GM21529 (cell line): ENCODE results near the gene ING4.
A peak's percentile ranks its signal among the peaks of the same experiment; 100 is the strongest.
"Not testable (repeated sequence)": the region's sequence is repeated elsewhere in the genome, so short reads cannot be mapped to it uniquely, and the experiment has no call there.

Experiments
- ATAC-seq: cut with Tn5 transposase; IDR thresholded peaks from one replicate; pipeline ENCODE4 v1.9.1; 2021; ENCODE audit not compliant: unreplicated experiment

ING4 gene

GRCh38 chr12:6662906-6663742, at the start of gene ING4:
Gene ING4, minus strand, starts transcription at chr12:6663119. Its CDS starts 18 bp downstream, at chr12:6663101.
- ATAC-seq, result peak; percentile 97

GRCh38 chr12:6708960-6709394, 46.1 kb upstream of the ING4 start:
- ATAC-seq, result no peak

GRCh38 chr12:6708351-6708750, 45.4 kb upstream of the ING4 start:
- ATAC-seq, result not testable (repeated sequence)

- ATAC-seq, result no peak
These were observed 40.7 kb upstream of the ING4 start for GRCh38 chr12:6703631-6704030.

GRCh38 chr12:6701078-6701768, 38.3 kb upstream of the ING4 start:
- ATAC-seq, result no peak

GRCh38 chr12:6700646-6701051, 37.7 kb upstream of the ING4 start, which contains the start of gene PIANP:
Gene PIANP, minus strand, starts transcription at chr12:6700815. Its CDS starts 2,754 bp downstream, at chr12:6698061.
- ATAC-seq, result no peak

- ATAC-seq, result no peak
These were observed 37.2 kb upstream of the ING4 start for GRCh38 chr12:6699989-6700645.

GRCh38 chr12:6699259-6699988, 36.5 kb upstream of the ING4 start:
- ATAC-seq, result no peak

GRCh38 chr12:6698352-6699046, 35.6 kb upstream of the ING4 start:
- ATAC-seq, result no peak

GRCh38 chr12:6697584-6698351, 34.8 kb upstream of the ING4 start:
- ATAC-seq, result no peak

- no peak for ATAC-seq
These were observed 34.0 kb upstream of the ING4 start for GRCh38 chr12:6696690-6697583.

GRCh38 chr12:6695313-6696045, 32.6 kb upstream of the ING4 start:
- ATAC-seq, result no peak

- ATAC-seq, result no peak
These were observed 31.8 kb upstream of the ING4 start for GRCh38 chr12:6694701-6695100.

GRCh38 chr12:6693832-6694355, 31.0 kb upstream of the ING4 start:
- no peak for ATAC-seq

GRCh38 chr12:6692888-6693287, 30.0 kb upstream of the ING4 start:
- no peak for ATAC-seq

GRCh38 chr12:6691473-6691872, 28.6 kb upstream of the ING4 start:
- ATAC-seq, result no peak

GRCh38 chr12:6688999-6689882, 26.3 kb upstream of the ING4 start, which contains the start of gene ZNF384:
Gene ZNF384, minus strand, starts transcription at chr12:6689375. Its CDS starts 9,855 bp downstream, at chr12:6679520.
- ATAC-seq, result peak; percentile 86
